Cardiac septum (tissue), 1 donor: ENCODE results near the gene OCIAD1. TPM values are rescaled to one million over a fixed set of nuclear protein-coding genes. Genes with fewer than 3 reads are reported as not detected.
"Not testable (repeated sequence)": the region's sequence is repeated elsewhere in the genome, so short reads cannot be mapped to it uniquely, and the experiment has no call there.

Experiments
- DNase-seq: peaks from one replicate; pipeline ENCODE4 v3.0.0-alpha.2; 2020; ENCODE audit warnings: low spot score
- intact Hi-C: fragments of 100-400 bp; cut with DNase I; formaldehyde crosslinking; loops from one replicate; pipeline ENCODE4 v1.14.0; 2022
- total RNA-seq: library from RNA; stranded (reverse); fragmentation: NEBNext Ultra II Directional; extraction: Animal tissue kit (Norgen Biotek cat#: 25700); gene quantifications from one replicate; pipeline ENCODE4 v1.2.1, GENCODE V29; 2021
- donor health status: DM: no; HTN: no; CAD: no.

Gene OCIAD1
- total RNA-seq, 1 donor from 2014 or later, result 137 TPM

- DNase-seq, result no peak
- intact Hi-C loops, result no loop called here
Measured at GRCh38 chr4:48877827-48878535, 47.1 kb downstream of the OCIAD1 start.

GRCh38 chr4:48879561-48880442 is 48.9 kb downstream of the OCIAD1 start:
- DNase-seq, result no peak
- intact Hi-C loops, result no loop called here

- intact Hi-C loops, result not testable (repeated sequence)
Measured at GRCh38 chr4:48881646-48882045, 50.8 kb downstream of the OCIAD1 start.

GRCh38 chr4:48889750-48890149 is 58.9 kb downstream of the OCIAD1 start:
- DNase-seq, intact Hi-C loops: not testable (repeated sequence)

More at GRCh38 chr4:48881646-48882045, 50.8 kb downstream of the OCIAD1 start:
- DNase-seq, result not testable (repeated sequence)

GRCh38 chr4:48891028-48891619 is 60.2 kb downstream of the OCIAD1 start:
- intact Hi-C loops, result no loop called here

GRCh38 chr4:48896845-48897244 is 66.0 kb downstream of the OCIAD1 start:
- DNase-seq, result no peak
- intact Hi-C loops, result no loop called here

More at GRCh38 chr4:48891028-48891619, 60.2 kb downstream of the OCIAD1 start:
- no peak for DNase-seq

- intact Hi-C loops, result no loop called here
- no peak for DNase-seq
Measured at GRCh38 chr4:48898733-48899431, 68.0 kb downstream of the OCIAD1 start.

GRCh38 chr4:48899432-48899749 is 68.5 kb downstream of the OCIAD1 start:
- intact Hi-C loops, result no loop called here

GRCh38 chr4:48899950-48900349 is 69.1 kb downstream of the OCIAD1 start:
- intact Hi-C loops, result no loop called here
- no peak for DNase-seq

More at GRCh38 chr4:48899432-48899749, 68.5 kb downstream of the OCIAD1 start:
- no peak for DNase-seq

- DNase-seq, result no peak
- intact Hi-C loops, result no loop called here
Measured at GRCh38 chr4:48901196-48901595, 70.3 kb downstream of the OCIAD1 start.

- no peak for DNase-seq
- intact Hi-C loops, result no loop called here
Measured at GRCh38 chr4:48902266-48902665, 71.4 kb downstream of the OCIAD1 start.

GRCh38 chr4:48904101-48904500 is 73.2 kb downstream of the OCIAD1 start:
- no peak for DNase-seq
- intact Hi-C loops, result no loop called here

- intact Hi-C loops, result no loop called here
- DNase-seq, result no peak
Measured at GRCh38 chr4:48904541-48905142, 73.8 kb downstream of the OCIAD1 start.

- no peak for DNase-seq
- intact Hi-C loops, result no loop called here
Measured at GRCh38 chr4:48905363-48906015, 74.6 kb downstream of the OCIAD1 start.

GRCh38 chr4:48906206-48907173 is 75.6 kb downstream of the OCIAD1 start, which contains the start of gene OCIAD2:
TSS of gene OCIAD2 (minus strand) at chr4:48906774. CDS start at chr4:48904549, 2,225 bp downstream.
- intact Hi-C loops, result no loop called here
- DNase-seq, result peak; percentile 85

GRCh38 chr4:48907706-48908477 is 77.0 kb downstream of the OCIAD1 start:
- intact Hi-C loops, result no loop called here

GRCh38 chr4:48908687-48909086 is 77.8 kb downstream of the OCIAD1 start:
- no peak for DNase-seq
- intact Hi-C loops, result no loop called here

More at GRCh38 chr4:48907706-48908477, 77.0 kb downstream of the OCIAD1 start:
- DNase-seq, result no peak
